Activated naive CD4-positive, alpha-beta T cell (primary cell): Measurements from ENCODE around the gene MUC12.

Experiments used
- DNase-seq, 4 experiments: peaks; one replicate each; lab custom pipeline; 2025; lab: John Stamatoyannopoulos, UW

Gene MUC12

DNA sequence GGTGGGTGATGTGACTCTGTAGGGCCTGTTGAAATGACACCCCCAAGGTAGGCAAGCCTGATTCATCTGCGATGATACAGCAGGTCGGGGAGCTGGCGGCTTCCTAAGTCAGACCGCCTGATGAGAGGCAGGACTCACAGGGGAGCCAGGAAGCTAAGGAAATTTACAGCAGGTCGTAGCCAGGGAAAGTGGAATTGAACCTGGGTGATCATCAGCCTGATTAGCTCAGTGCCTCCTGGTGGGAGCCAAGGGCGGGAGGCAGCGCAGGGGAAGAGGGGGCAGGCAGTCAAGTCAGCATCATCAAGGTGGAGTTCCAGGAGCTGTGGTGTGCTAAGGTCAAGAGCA, 97.4 kb downstream of the MUC12 start:
- no peak for DNase-seq

DNA sequence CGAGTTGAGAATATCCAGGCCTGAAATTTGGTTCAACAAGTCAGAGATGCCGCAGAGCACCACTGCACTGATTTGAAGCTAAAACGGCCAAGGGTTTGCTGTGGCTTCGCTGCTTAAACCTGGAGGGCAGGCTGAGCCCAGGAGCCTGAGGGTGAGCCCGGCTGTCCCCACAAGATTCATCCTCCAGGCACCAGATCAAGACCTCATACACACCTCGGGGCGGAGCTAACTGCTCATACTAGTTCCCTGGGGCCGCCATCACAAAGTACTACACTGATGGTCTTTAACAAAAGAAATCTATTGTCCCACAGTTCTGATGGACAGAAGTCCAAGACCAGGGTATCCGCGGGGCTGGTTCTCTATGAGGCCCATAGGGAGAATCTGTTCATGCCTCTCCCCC, 99.0 kb downstream of the MUC12 start:
- DNase-seq: no peak
